Ishikawa (cell line): ENCODE results near the gene B4GALNT1.

Experiments
- CEBPB ChIP-seq: IDR thresholded peaks from 2 replicates; pipeline ENCODE4 v1.6.1; 2012
- CREB1 ChIP-seq: IDR thresholded peaks from 2 replicates; pipeline ENCODE4 v1.6.1; 2012; ENCODE audit warnings: low read depth
- EGR1 ChIP-seq: IDR thresholded peaks from 2 replicates; pipeline ENCODE4 v1.6.1; 2012
- EP300 ChIP-seq: IDR thresholded peaks from 2 replicates; pipeline ENCODE4 v1.6.1; 2012; ENCODE audit warnings: borderline replicate concordance
- FOXM1 ChIP-seq: IDR thresholded peaks from 2 replicates; pipeline ENCODE4 v1.6.1; 2012; ENCODE audit warnings: low read depth, borderline replicate concordance
- MAX ChIP-seq: IDR thresholded peaks from 2 replicates; pipeline ENCODE4 v1.6.1; 2012
- NFIC ChIP-seq: IDR thresholded peaks from 2 replicates; pipeline ENCODE4 v1.6.1; 2012
- RAD21 ChIP-seq: IDR thresholded peaks from 2 replicates; pipeline ENCODE4 v1.6.1; 2012; ENCODE audit warnings: low read depth
- REST ChIP-seq: IDR thresholded peaks from 2 replicates; pipeline ENCODE4 v1.6.1; 2012; ENCODE audit warnings: low read depth, mild to moderate bottlenecking
- TAF1 ChIP-seq: IDR thresholded peaks from 2 replicates; pipeline ENCODE4 v1.6.1; 2012; ENCODE audit warnings: low read depth, mild to moderate bottlenecking
- TCF12 ChIP-seq: IDR thresholded peaks from 2 replicates; pipeline ENCODE4 v1.6.1; 2012; ENCODE audit warnings: low read depth
- TEAD4 ChIP-seq: IDR thresholded peaks from 2 replicates; pipeline ENCODE4 v1.6.1; 2012
- YY1 ChIP-seq: IDR thresholded peaks from 2 replicates; pipeline ENCODE4 v1.6.1; 2012; ENCODE audit warnings: low read depth
- ZBTB7A ChIP-seq: IDR thresholded peaks from 2 replicates; pipeline ENCODE4 v1.6.1; 2012; ENCODE audit warnings: low read depth
- TF ChIP-seq, protein P1 (sequence below): IDR thresholded peaks from 2 replicates; pipeline ENCODE4 v1.6.1; 2012

B4GALNT1 gene

GRCh38 chr12:57581802-57582201, 51.2 kb downstream of the B4GALNT1 start:
- TF ChIP-seq, protein P1, sequence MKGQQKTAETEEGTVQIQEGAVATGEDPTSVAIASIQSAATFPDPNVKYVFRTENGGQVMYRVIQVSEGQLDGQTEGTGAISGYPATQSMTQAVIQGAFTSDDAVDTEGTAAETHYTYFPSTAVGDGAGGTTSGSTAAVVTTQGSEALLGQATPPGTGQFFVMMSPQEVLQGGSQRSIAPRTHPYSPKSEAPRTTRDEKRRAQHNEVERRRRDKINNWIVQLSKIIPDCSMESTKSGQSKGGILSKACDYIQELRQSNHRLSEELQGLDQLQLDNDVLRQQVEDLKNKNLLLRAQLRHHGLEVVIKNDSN, result no peak
- TF ChIP-seq NFIC, result no peak
- TF ChIP-seq TCF12, result no peak

DNA sequence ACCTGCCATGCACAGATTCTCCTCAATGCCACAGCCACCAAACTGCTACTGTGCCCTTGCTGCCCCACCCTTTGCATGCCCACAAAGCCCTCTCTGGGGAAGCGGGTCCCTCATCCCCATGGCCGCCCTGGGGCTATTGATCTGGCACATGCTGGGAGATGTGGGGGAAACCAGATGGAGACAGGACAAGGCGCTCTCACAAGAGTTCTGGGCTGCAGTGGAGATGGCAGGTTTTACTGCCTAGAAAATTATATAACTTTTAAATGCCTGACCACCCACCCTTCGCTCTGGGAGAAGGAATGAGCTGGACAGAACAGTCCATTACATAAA, 52.6 kb downstream of the B4GALNT1 start:
- TF ChIP-seq FOXM1 (no peak), EP300 (no peak), YY1 (no peak), EGR1 (no peak), CEBPB (no peak), TEAD4 (no peak)

DNA sequence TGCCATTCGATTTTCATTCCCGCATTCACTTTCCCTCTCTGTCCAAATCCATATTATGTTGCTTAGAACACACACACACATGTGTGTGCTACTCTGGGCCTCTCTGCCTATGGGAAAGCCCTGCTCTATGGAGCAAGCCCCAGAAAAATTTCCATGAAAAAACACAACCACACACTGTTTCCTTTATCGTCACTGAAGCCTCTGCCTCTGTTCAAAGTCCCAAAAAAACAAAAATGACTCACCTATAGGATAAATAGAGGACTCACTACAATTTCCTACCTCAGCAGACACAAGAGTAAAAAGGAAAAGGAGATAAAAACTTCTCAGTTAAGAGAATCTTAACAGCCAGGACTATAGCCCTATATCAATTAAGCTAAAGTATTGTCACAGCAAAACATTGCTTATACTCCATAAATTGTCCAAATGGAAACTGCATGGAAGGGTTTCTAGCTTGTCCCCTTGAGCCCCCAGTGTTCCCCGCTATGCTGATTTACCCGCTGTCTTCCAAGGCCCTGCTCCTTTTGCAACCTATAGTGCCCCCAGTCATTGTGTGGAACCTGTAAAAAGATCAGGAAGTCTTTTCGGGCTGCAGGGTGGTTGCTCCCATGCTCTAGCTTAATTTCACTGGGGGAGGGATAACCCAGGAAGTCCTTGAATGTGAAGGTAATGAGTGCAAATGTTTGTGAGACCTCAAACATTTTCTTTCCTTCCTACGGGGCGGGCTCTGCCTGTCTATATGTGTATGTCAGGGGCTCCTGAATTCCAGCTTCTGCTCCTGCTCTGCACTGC, 53.1 kb downstream of the B4GALNT1 start:
- TF ChIP-seq CREB1, result no peak
- TF ChIP-seq TCF12, result no peak
- TF ChIP-seq ZBTB7A, result no peak
- TF ChIP-seq MAX, result no peak
- TF ChIP-seq NFIC, result no peak
- TF ChIP-seq TAF1, result no peak
- TF ChIP-seq, protein P1, result no peak
- no peak for TF ChIP-seq FOXM1

DNA sequence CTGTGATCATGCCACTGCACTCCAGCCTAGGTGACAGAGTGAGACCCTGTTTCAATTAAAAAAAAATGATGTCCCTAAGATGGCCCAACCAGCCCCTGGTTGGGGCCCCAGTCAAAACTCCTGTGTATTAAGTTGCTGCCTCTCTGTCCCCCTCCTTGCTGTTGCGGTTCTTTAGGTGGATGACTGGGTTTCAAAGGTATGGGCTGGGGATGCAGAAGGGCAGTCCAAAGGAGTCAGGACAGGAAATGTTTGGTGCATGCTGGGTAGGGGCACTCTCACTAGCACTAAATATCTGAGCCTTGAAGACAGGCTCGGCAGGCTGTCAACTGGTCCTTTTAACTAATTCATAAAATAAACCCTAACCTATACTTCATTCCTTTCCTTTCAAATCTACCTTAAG, 54.0 kb downstream of the B4GALNT1 start:
- TF ChIP-seq FOXM1 (no peak), RAD21 (no peak), YY1 (no peak), ZBTB7A (no peak), TEAD4 (no peak), EGR1 (no peak), NFIC (no peak), TCF12 (no peak), CREB1 (no peak), TAF1 (no peak), REST (no peak), CEBPB (no peak), EP300 (no peak), MAX (no peak)
- TF ChIP-seq, protein P1, result no peak

GRCh38 chr12:57577981-57578758, 54.8 kb downstream of the B4GALNT1 start:
- no peak for TF ChIP-seq YY1

- TF ChIP-seq MAX (no peak), TAF1 (no peak), ZBTB7A (no peak), EGR1 (no peak), RAD21 (no peak)
Measured at GRCh38 chr12:57576613-57577160, 56.3 kb downstream of the B4GALNT1 start.
